ENCODE measurements around the gene MBIP.

The MBIP gene

DNA sequence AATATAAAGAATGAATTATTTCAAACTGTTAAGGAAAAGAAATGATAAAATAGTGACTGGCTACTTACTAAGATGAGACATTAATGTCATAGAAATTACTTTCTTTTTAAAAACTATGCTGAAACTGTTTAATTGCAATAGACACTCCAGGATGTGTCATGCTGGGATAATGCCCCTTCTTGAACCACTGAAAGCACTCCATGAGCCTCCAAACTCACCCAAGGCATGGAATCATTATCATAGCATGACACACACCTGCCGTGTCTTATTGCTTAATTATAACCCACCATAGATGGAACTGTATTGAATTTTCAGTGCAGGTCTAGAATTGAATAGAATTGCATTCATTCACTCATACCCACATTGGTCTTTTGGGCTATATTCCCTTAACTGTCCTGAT, 4.3 kb downstream of the MBIP start (continued):
- TF ChIP-seq PRDM6 (tag by site-specific recombination; IDR thresholded peaks at IDR 0.05) (0 out of 2 replicates have a peak, but pooled peaks have one; percentile 30), ZNF626 (tag by site-specific recombination; IDR thresholded peaks at IDR 0.05) (no peak), ZNF24 (tag by site-specific recombination; IDR thresholded peaks at IDR 0.05) (no peak), ZNF16 (tag by site-specific recombination; IDR thresholded peaks at IDR 0.05; ENCODE audit: low read depth) (no peak), KLF9 (tag by site-specific recombination; IDR thresholded peaks at IDR 0.05; ENCODE audit: low read depth) (no peak), OSR2 (tag by site-specific recombination; IDR thresholded peaks at IDR 0.05) (0 out of 2 replicates have a peak, but pooled peaks have one; percentile 32), ZNF274 (IDR thresholded peaks at IDR 0.05; ENCODE audit: low read length) (no peak), ZNF274 (tag by site-specific recombination; IDR thresholded peaks at IDR 0.05; ENCODE audit: borderline replicate concordance) (no peak), ZNF830 (tag by site-specific recombination; IDR thresholded peaks at IDR 0.05; ENCODE audit: low read depth) (no peak), MZF1 (tag by site-specific recombination; IDR thresholded peaks at IDR 0.05; ENCODE audit: borderline replicate concordance) (no peak), ZNF211 (tag by site-specific recombination; IDR thresholded peaks at IDR 0.05; ENCODE audit: low read depth) (no peak), ZSCAN16 (tag by site-specific recombination; IDR thresholded peaks at IDR 0.05) (no peak), ZXDB (tag by site-specific recombination; IDR thresholded peaks at IDR 0.05) (no peak), GFI1B (tag by site-specific recombination; IDR thresholded peaks at IDR 0.05) (no peak), FEZF1 (tag by site-specific recombination; IDR thresholded peaks at IDR 0.05) (no peak), ZNF2 (tag by site-specific recombination; IDR thresholded peaks at IDR 0.05) (no peak), ZNF548 (tag by site-specific recombination; IDR thresholded peaks at IDR 0.05) (no peak), ZNF37A (tag by site-specific recombination; IDR thresholded peaks at IDR 0.05) (no peak), SP7 (tag by site-specific recombination; IDR thresholded peaks at IDR 0.05) (peak; percentile 90), ZNF112 (tag by site-specific recombination; IDR thresholded peaks at IDR 0.05) (no peak), ZNF133 (tag by site-specific recombination; IDR thresholded peaks at IDR 0.05) (no peak)
- TF ChIP-seq, protein P1, sequence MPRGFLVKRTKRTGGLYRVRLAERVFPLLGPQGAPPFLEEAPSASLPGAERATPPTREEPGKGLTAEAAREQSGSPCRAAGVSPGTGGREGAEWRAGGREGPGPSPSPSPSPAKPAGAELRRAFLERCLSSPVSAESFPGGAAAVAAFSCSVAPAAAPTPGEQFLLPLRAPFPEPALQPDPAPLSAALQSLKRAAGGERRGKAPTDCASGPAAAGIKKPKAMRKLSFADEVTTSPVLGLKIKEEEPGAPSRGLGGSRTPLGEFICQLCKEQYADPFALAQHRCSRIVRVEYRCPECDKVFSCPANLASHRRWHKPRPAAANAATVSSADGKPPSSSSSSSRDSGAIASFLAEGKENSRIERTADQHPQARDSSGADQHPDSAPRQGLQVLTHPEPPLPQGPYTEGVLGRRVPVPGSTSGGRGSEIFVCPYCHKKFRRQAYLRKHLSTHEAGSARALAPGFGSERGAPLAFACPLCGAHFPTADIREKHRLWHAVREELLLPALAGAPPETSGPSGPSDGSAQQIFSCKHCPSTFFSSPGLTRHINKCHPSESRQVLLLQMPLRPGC (tag by site-specific recombination; IDR thresholded peaks at IDR 0.05) = no peak

GRCh38 chr14:36315159-36315853, 5.1 kb downstream of the MBIP start:
- Histone ChIP-seq H3K9me3 (ENCODE audit: control insufficient read depth, insufficient read depth, low read depth, low read length) (no peaks in the 10 kb centered on the region), H3K4me3 (ENCODE audit: low read depth, low read length) (no peak overlapping the region), H3K36me3 (ENCODE audit: control insufficient read depth in 2 of 2, insufficient read depth in 1 of 2, low read length in 2 of 2) (peaks cover 20 to 31% of the 10 kb centered on the region in 2 experiments; a peak in 2 of 3 replicates), H3K4me1 (ENCODE audit: control insufficient read depth, insufficient read depth, low read length) (peaks cover 18% of the 10 kb centered on the region), H3K27ac (ENCODE audit: extremely low read depth, low read depth, low read length) (no peak overlapping the region)
- CTCF ChIA-PET = interaction anchor here (0.7 kb wide), 1 partner anchor 237 kb away, joined by 3 read pairs; no protein-coding TSS in a partner anchor
- TF ChIP-seq HOXD13 (CRISPR knock-in tag; IDR thresholded peaks at IDR 0.05; ENCODE audit: borderline replicate concordance) = no peak
- no peak for TF ChIP-seq ATF2 (tag by site-specific recombination; IDR thresholded peaks at IDR 0.05; ENCODE audit: low read depth)
- TF ChIP-seq ZNF391 (tag by site-specific recombination; IDR thresholded peaks at IDR 0.05; ENCODE audit: borderline replicate concordance, low read depth) = no peak
- no peak for TF ChIP-seq RBAK (tag by site-specific recombination; IDR thresholded peaks at IDR 0.05)
- no peak for TF ChIP-seq ZNF48 (tag by site-specific recombination; IDR thresholded peaks at IDR 0.05)
- no peak for TF ChIP-seq ZNF701 (tag by site-specific recombination; IDR thresholded peaks at IDR 0.05)
- TF ChIP-seq ZNF645 (tag by site-specific recombination; IDR thresholded peaks at IDR 0.05) = no peak
- POLR2A ChIA-PET = no interaction called here
